Endothelial cell (in vitro differentiated cells): ENCODE results near the gene FOXC2. TPM values are rescaled to one million over a fixed set of nuclear protein-coding genes. Genes with fewer than 3 reads are reported as not detected.
A peak's percentile ranks its signal among the peaks of the same experiment; 100 is the strongest.

Source experiments
- DNase-seq: peaks from one replicate; pipeline ENCODE4 v3.0.0; 2021; ENCODE audit warnings: low spot score
- H3K27ac Mint-ChIP-seq: one replicate; pipeline ENCODE4 v1.8.0; 2021; ENCODE audit warnings: mixed read lengths, inconsistent platforms; ENCODE audit not compliant: unreplicated experiment
- H3K27me3 Mint-ChIP-seq: one replicate; pipeline ENCODE4 v1.8.0; 2021; ENCODE audit warnings: mild to moderate bottlenecking, moderate library complexity, mixed read lengths, inconsistent platforms; ENCODE audit not compliant: unreplicated experiment
- H3K36me3 Mint-ChIP-seq: one replicate; pipeline ENCODE4 v1.8.0; 2021; ENCODE audit warnings: mild to moderate bottlenecking, low read depth, mixed read lengths, inconsistent platforms; ENCODE audit not compliant: unreplicated experiment
- H3K4me1 Mint-ChIP-seq: one replicate; pipeline ENCODE4 v1.8.0; 2021; ENCODE audit warnings: mild to moderate bottlenecking, mixed read lengths, inconsistent platforms; ENCODE audit not compliant: unreplicated experiment
- H3K4me3 Mint-ChIP-seq: one replicate; pipeline ENCODE4 v1.8.0; 2021; ENCODE audit warnings: mild to moderate bottlenecking, mixed read lengths, inconsistent platforms; ENCODE audit not compliant: unreplicated experiment
- H3K9me3 Mint-ChIP-seq: one replicate; pipeline ENCODE4 v1.8.0; 2021; ENCODE audit warnings: mixed read lengths, inconsistent platforms; ENCODE audit not compliant: unreplicated experiment
- total RNA-seq: library from RNA; stranded (reverse); fragmentation: NEBNext Ultra II Directional; extraction: Animal tissue kit (Norgen Biotek cat#: 25700); gene quantifications from one replicate; pipeline ENCODE4 v1.2.1, GENCODE V29; 2021; ENCODE audit not compliant: unreplicated experiment
- TF ChIP-seq, protein P1 (sequence below): fragments of 200-600 bp; sonication (generic); IDR thresholded peaks from one replicate; pipeline ENCODE4 v1.5.0; 2021; ENCODE audit warnings: antibody characterized with exemption; ENCODE audit not compliant: unreplicated experiment

Gene FOXC2
- total RNA-seq, 1 donor from 2014 or later = 16.3 TPM

DNA sequence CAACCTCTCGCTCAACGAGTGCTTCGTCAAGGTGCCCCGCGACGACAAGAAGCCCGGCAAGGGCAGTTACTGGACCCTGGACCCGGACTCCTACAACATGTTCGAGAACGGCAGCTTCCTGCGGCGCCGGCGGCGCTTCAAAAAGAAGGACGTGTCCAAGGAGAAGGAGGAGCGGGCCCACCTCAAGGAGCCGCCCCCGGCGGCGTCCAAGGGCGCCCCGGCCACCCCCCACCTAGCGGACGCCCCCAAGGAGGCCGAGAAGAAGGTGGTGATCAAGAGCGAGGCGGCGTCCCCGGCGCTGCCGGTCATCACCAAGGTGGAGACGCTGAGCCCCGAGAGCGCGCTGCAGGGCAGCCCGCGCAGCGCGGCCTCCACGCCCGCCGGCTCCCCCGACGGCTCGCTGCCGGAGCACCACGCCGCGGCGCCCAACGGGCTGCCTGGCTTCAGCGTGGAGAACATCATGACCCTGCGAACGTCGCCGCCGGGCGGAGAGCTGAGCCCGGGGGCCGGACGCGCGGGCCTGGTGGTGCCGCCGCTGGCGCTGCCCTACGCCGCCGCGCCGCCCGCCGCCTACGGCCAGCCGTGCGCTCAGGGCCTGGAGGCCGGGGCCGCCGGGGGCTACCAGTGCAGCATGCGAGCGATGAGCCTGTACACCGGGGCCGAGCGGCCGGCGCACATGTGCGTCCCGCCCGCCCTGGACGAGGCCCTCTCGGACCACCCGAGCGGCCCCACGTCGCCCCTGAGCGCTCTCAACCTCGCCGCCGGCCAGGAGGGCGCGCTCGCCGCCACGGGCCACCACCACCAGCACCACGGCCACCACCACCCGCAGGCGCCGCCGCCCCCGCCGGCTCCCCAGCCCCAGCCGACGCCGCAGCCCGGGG, 1.3 kb downstream of the FOXC2 start:
- Mint-ChIP-seq H3K27me3 (peaks cover 15% of the 10 kb centered on the region), H3K4me1 (peaks cover 38% of the 10 kb centered on the region), H3K36me3 (peaks cover 17% of the 10 kb centered on the region), H3K9me3 (no peaks in the 10 kb centered on the region), H3K27ac (no peak overlapping the region), H3K4me3 (peak overlapping the region; percentile 91)
- DNase-seq = peak; percentile 56
- TF ChIP-seq, protein P1, sequence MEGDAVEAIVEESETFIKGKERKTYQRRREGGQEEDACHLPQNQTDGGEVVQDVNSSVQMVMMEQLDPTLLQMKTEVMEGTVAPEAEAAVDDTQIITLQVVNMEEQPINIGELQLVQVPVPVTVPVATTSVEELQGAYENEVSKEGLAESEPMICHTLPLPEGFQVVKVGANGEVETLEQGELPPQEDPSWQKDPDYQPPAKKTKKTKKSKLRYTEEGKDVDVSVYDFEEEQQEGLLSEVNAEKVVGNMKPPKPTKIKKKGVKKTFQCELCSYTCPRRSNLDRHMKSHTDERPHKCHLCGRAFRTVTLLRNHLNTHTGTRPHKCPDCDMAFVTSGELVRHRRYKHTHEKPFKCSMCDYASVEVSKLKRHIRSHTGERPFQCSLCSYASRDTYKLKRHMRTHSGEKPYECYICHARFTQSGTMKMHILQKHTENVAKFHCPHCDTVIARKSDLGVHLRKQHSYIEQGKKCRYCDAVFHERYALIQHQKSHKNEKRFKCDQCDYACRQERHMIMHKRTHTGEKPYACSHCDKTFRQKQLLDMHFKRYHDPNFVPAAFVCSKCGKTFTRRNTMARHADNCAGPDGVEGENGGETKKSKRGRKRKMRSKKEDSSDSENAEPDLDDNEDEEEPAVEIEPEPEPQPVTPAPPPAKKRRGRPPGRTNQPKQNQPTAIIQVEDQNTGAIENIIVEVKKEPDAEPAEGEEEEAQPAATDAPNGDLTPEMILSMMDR = no peak

DNA sequence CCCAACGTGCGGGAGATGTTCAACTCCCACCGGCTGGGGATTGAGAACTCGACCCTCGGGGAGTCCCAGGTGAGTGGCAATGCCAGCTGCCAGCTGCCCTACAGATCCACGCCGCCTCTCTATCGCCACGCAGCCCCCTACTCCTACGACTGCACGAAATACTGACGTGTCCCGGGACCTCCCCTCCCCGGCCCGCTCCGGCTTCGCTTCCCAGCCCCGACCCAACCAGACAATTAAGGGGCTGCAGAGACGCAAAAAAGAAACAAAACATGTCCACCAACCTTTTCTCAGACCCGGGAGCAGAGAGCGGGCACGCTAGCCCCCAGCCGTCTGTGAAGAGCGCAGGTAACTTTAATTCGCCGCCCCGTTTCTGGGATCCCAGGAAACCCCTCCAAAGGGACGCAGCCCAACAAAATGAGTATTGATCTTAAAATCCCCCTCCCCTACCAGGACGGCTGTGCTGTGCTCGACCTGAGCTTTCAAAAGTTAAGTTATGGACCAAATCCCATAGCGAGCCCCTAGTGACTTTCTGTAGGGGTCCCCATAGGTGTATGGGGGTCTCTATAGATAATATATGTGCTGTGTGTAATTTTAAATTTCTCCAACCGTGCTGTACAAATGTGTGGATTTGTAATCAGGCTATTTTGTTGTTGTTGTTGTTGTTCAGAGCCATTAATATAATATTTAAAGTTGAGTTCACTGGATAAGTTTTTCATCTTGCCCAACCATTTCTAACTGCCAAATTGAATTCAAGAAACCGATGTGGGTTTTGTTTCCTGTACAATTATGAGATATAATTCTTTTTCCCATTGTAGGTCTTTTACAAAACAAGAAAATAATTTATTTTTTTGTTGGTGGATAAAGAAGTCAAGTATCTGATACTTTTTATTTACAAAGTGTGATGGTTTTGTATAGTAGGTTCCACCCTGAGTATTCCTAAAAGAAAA, 2.3 kb downstream of the FOXC2 start:
- H3K27me3 Mint-ChIP-seq = peaks cover 15% of the 10 kb centered on the region
- peaks cover 44% of the 10 kb centered on the region for H3K4me1 Mint-ChIP-seq
- TF ChIP-seq, protein P1 = no peak
- H3K27ac Mint-ChIP-seq = no peak overlapping the region
- H3K9me3 Mint-ChIP-seq = no peaks in the 10 kb centered on the region
- no peak for DNase-seq
- peak overlapping the region; percentile 94 for H3K4me3 Mint-ChIP-seq
- H3K36me3 Mint-ChIP-seq = peaks cover 17% of the 10 kb centered on the region

DNA sequence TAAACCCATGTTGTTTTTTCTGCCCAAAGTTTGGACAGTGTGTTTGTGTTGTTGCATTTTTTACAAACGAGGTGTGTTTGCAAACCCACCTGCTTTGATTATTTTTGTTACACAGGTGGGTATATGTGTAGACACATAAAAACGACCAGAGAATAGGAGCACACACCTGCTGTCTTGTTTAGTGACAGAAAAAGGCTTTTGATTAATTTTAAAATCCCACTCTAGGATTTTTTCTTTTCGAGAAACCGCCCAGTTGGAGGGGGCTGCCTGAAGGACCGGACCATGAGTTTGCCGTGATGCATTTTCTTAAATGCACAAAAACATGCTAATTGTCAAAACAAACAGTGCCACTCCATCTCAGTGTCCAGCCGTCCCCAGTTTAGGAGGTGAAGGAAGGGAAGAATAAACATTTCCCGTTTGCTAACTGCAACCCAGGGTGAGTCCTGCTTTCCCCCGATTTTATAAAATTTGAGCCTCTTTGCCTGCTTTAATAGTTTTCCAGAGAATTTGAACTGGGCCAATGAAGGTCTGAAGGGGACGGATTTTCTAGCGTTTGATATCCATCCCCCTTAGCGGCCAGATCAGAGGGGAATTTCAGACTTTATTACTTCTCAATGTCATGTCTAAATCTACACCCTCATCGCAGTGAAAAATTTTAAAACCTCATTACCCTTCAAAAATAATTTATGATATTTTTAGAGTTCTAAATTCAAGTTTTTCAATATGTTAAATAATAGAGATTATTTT, 3.2 kb downstream of the FOXC2 start:
- Mint-ChIP-seq H3K4me1 (peaks cover 43% of the 10 kb centered on the region), H3K27me3 (peaks cover 19% of the 10 kb centered on the region), H3K4me3 (peak overlapping the region; percentile 94), H3K36me3 (peaks cover 20% of the 10 kb centered on the region), H3K9me3 (no peaks in the 10 kb centered on the region), H3K27ac (no peak overlapping the region)
- no peak for DNase-seq
- TF ChIP-seq, protein P1 = no peak

DNA sequence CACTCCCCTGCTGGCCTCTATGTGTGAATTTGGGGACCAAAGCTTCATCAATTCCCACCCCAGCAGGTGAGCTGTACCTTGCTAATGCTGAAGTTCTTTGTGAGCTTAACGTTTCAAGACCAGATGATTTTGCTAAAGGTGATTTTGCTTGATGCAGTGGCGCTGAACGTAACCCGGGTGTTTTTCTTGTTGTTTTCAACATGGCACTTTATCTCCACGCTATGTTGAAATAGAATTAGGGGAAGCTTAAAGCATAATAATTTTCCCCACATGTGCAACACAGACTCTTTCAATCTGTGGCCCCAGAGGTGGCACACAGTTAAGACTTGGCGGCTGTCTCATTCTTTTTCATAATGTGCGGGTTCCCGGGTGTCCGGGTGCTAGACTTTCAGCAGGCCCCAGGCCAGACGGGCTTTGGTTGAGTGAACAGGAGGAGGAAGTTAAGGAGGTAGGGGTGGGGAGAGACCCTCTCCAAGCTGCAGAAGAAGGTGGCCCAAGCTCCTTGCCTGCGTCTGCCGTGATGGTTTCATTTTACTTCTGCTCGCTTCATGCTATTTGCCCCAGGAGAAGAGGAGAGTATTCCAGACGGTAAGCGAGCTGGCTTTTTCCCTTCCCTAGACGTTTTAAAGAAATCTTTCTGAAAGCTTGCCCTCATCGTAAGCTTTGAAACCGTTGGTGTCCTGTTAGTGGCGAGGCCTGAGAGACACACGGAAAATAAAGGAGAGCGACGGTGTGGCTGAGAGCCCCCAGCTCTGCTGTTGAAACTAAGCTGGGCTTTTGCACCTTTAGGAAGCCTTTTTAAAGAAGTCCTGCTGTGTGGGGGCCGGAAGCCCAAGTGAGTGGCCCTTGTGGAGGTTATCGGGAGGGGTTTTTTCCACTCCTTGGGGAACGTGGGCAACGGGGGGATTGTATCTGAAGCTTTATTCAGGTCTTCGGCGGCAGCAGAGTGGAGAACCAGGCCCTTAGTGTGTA, 4.2 kb downstream of the FOXC2 start:
- TF ChIP-seq, protein P1 = no peak
- DNase-seq = no peak
- Mint-ChIP-seq H3K9me3 (no peaks in the 10 kb centered on the region), H3K4me1 (peaks cover 44% of the 10 kb centered on the region), H3K27me3 (peaks cover 14% of the 10 kb centered on the region), H3K27ac (no peak overlapping the region), H3K36me3 (peaks cover 20% of the 10 kb centered on the region), H3K4me3 (peak overlapping the region; percentile 79)
